IMR-90 (cell line): ENCODE results near the gene FUT8.

Experiments
- CEBPB ChIP-seq: IDR thresholded peaks from 2 replicates; pipeline ENCODE4 v1.6.1; 2012; ENCODE audit warnings: low read depth, low read length, improper control_type of control experiment
- CTCF ChIP-seq: conservative IDR thresholded peaks from 2 replicates; pipeline ENCODE4 v1.5.1; 2012; ENCODE audit warnings: mild to moderate bottlenecking, low read depth, low read length, improper control_type of control experiment
- ELK1 ChIP-seq: fragments of 150-350 bp; IDR thresholded peaks from 2 replicates; pipeline ENCODE4 v1.6.1; 2016; ENCODE audit warnings: low read depth, mild to moderate bottlenecking, low read length, moderate library complexity, borderline replicate concordance
- MAFK ChIP-seq: IDR thresholded peaks from 2 replicates; pipeline ENCODE4 v1.6.1; 2012; ENCODE audit warnings: low read depth, low read length, improper control_type of control experiment
- RAD21 ChIP-seq: IDR thresholded peaks from 2 replicates; pipeline ENCODE4 v1.6.1; 2012; ENCODE audit warnings: low read length, improper control_type of control experiment
- USF2 ChIP-seq: fragments of 150-350 bp; IDR thresholded peaks from 2 replicates; pipeline ENCODE4 v1.6.1; 2017; ENCODE audit warnings: mild to moderate bottlenecking, antibody characterized with exemption, low read length, low read depth

GRCh38 chr14:65503771-65504170 is 91.2 kb downstream of the FUT8 start:
- TF ChIP-seq CTCF: no peak
- TF ChIP-seq USF2: no peak
- TF ChIP-seq RAD21: no peak
- no peak for TF ChIP-seq ELK1
- TF ChIP-seq MAFK: no peak
- TF ChIP-seq CEBPB: no peak
